NCI-H2171 (cell line): ENCODE data around the gene CELA3A.
"Not testable (repeated sequence)": the region's sequence is repeated elsewhere in the genome, so short reads cannot be mapped to it uniquely, and the experiment has no call there.

Experiments
- DNase-seq: peaks from one replicate; lab custom pipeline; 2025; lab: John Stamatoyannopoulos, UW

CELA3A gene, protein sequence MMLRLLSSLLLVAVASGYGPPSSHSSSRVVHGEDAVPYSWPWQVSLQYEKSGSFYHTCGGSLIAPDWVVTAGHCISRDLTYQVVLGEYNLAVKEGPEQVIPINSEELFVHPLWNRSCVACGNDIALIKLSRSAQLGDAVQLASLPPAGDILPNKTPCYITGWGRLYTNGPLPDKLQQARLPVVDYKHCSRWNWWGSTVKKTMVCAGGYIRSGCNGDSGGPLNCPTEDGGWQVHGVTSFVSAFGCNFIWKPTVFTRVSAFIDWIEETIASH

DNA sequence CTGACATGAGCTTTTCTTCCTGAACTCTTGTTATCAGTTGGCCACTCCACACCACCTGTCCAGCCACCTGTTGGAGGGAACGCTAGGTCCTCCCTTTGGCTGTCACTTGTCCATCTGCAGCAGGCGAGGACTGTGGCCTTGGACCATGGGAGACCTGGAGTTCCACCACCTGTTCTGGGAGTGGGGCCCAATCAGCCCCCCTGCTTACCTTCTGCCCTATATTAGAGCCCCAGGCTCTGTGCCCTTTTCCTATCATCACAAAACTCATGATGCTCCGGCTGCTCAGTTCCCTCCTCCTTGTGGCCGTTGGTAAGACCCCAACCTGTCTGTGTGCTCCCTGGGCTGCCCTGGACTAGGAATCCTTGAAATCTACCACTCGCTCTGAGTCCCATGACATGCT is at the start of gene CELA3A:
TSS of gene CELA3A (plus strand) at position 249 of the 400 bp plus-strand sequence. CDS start at position 267, 18 bp downstream.
- no peak for DNase-seq

DNA sequence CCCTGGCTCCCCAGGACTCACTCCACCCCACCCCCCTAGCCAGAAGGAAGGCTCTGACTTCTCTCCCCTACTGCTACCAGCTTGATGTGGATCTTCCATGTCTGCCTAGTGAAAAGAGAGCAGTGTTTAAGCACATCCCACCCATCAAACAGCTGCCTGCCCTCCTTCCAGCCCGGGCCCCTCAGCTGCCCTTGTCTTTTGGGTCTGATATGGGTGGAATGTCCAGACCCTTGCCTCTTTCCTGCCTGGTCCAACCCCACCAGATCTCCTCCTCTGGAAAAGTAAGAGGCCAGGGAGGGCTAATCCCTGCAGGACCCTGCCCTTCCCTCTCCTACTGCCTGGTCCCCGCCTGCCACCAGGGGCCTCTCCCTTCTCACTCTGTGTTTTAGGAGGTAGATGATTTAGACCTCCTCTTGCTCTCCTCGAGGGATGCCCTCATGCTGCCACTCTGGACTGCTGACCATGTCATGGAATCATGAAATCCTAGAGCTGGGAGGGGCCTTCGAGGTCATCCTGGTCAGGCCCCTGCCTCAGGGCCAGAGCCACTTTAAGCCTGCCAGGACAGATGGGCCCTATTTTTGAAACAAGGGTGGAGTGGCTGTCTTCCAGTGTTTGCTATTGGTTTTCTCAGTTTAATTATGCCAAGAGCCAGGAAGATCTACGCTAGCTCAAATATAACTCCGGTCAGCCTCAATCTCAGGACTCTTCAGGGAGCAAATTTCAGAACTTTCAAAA is 48.5 kb upstream of the CELA3A start:
- no peak for DNase-seq

DNA sequence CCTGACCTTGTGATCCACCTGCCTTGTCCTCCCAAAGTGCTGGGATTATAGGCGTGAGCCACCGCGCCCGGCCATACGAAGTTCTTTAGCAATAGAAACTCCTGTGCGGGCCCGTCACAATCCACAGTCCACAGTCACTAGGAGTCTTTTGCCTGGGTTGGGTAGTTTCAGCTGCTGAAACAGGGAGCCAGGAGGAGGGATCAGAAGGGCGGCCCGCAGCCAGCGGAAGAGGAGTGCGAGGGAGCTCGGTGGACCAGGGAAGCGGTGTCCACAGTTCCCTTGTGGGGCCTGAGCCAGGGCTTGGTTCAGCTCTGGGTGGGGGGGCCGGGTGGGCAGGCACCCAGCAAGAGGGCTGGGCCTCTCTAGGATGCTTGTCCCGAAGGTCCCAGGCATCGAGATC is 46.4 kb upstream of the CELA3A start:
- DNase-seq: no peak

DNA sequence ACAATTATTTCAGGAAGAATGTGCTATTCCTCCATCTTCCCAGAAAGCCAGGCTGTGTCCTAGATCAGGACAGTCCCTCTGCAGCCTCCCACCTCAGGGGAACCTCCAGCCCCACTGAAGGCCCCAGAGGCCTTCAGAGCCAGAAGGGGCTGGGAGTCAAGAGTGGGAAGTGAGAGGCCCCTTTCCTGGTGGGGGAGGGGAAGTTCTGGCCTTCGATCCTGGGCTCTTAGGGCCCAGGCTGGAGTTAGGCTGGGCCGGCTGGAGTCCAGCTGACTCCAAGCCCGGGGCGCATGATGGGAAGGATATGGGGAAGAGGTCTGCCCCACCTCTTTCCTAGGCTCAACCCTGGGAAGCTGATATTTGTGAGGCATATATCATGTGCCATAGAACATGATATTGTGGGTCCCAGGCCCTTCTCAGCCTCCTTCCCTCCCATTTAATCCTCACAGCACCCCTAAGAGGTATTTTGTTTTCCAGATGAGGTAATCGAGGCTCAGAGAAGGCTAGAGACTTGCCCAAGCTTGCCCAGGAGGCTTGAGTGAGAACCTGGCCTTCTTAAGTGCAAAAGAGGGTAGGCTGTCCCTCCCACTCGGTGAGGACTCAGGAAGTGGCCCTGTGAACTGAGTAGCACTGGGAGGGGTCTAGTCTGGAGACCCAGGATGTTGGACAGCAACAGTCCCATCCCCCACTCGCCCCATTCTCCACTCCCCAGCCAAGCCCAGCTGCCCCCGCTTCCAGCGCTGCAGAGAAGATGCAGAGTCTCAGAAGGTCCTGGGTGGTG is 45.8 kb upstream of the CELA3A start:
- DNase-seq: no peak

DNA sequence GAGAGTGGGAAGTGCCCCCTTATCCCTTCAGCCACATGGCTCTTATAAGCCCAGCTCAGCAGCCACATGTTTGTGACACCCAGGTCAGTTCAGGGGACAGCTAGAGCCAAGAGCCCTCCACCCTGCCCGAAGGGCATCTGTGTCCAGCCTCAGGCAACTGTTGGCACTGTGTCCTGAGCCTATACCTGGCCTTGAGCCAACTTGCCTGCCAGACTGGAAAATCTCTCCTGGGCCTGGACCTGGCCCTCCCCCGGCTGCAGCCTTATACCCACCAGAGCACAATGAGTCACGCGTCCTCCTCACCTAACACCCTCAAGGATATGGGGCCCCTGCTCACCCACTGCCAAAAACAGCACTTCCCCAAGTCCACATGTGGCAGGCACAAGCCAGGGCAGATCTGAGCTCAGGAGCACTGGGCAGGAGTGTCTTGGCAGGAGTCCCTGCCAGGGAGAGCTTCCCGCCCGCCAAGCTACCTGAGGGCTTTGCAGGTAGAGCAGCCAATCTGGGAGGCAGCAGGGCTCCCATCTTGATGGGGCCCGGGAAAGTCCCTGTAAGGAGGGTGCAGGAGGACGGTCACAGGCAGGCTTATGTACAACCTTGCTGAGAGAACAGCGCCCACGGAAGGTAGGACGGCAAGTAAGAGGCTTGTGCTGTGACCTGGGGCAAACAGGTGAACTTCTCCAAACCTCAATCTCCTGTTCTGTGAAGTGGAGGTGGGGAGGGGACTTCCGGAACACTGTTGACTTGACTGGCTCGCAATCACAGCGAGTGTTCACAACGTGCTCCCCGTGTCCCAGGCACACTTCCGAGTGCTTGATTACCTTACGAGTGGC is 44.5 kb upstream of the CELA3A start:
- no peak for DNase-seq

DNA sequence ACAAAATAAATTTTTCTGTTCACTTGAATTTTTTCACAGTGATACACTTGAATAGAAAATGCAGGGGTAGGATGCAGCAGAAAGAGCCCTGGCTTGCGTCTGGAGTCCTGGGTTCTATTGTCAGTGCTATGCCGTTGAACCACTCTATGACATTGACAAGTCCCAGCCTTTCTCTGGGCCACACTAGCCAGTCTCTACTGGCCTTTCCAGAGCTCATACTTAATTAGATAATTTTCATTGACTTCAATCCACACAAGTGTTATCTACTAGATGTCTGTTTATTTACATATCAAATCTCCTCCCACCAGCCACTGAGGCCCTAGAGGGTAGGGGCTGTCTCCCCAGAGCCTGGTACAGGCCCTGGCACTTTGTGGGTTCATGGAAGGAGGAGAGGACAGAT is 40.1 kb upstream of the CELA3A start:
- DNase-seq: no peak

DNA sequence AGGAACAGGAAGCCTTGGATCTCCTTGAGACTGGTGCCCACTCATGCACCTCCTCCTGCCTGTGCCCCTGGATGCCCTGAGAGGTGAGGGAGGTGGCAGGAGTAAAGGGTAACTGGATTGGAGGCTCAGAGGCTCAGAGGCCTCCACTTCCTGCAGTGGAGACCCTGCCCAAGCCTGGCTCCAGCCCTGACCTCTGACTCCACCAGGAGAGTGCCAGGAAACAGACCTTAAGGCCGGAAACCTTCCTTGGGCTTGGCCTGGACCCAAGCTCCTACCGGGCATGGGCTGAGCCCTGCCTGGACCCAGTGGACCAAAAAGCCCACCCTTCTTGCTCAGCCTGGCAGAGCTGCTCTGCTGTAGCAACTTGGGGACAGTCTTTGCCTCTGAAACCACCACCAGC is 39.7 kb upstream of the CELA3A start:
- no peak for DNase-seq

DNA sequence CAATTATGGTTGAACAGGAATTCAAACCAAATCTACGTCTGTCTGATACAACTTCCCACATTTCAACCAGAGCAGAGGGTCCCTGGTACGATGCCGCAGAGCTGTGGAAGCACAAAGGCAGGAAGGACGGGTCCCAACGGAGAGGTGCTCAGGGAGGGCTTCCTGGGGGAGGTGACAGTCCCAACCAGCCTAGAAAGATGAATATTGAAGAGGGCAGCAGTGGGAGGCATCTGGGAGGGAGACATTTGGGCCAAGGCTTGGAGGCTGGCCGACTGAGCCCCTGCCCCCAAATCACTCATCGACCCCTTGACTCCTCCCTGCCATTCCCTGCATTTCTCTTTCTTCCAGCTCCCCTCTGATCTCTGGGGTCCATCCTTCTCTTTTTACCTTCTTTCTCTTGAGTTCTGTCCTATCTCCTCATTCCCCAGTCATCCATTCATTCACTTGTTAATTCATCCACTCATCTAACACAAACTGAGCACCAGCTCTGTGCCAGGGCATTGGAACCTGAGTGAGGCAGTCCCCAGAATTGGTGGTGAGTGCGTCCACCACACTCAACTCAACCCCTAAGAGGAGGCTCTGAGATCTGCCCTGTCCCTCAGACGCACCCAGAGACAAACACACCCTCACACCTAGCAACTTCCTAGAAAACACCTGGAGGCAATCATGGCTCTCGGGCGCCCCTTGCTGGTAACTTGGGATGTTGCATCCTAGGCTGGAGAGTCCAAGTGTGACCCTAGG is 37.8 kb upstream of the CELA3A start:
- peak; percentile 17 for DNase-seq

DNA sequence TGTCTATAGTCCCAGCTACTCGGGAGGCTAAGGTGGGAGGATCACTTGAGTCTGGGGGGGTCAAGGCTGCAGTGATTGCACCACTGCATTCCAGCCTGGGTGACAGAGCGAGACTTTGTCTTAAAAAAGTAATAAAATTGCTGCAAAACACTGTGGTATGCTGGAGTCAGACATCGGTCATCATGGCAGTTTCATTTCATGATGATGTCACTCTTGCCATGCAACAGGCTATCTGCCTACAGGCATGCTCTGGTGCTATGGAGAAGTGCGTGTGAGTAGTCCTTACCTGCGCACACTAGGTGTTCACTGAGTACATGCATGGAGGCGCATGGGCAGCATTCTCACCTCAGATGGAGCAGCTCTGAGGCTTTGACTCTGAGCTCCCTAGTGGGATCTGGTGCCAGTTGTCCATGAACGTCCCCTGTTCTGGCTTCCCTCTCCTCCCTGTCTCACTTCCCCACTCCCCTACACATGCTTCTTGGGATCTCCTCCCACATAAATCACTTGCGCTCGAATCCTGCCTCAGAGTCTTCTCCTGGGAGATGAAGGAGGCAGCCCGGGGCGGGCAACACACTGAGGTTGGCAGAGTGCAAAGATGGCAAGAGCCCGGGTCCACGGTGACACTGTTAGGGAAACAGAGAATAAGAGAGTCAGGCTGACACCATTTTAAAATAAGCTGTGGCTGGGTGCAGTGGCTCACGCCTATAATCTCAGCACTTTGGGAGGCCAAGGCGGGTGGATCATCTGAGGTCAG is 35.0 kb upstream of the CELA3A start:
- no peak for DNase-seq

DNA sequence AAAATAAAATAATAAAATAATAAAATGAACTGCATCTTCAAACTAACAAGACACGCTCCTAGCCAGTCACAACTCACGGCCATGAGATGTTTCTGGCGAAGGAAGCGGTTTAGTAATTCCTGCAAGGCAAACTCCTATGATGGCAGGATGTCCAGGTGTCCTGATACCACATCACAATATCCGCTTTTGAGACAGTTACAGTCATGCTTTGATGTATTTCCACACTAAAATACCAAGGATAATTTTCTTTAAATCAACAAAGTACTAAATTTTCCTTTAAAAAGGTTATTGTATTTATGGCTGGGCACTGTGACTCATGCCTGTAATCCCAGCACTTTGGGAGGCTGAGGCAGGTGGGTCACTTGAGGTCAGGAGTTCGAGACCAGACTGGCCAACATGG is 34.2 kb upstream of the CELA3A start:
- not testable (repeated sequence) for DNase-seq

DNA sequence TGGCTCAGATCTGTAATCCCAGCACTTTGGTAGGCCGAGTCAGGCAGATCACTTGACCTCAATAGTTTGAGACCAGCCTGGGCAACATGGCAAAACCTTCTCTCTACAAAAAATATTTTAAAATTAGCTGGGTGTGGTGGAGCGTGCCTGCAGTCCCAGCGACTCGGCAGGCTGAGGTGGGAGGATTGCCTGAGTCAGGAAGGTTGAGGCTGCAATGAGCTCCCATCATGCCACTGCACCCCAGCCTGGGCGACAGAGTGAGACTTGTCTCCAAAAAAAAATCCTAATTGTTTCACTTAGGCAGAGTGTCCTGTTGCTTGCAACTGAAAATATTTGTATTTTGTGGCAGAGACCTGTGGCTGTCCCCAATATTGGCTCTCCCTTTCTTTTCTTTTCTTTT is 32.4 kb upstream of the CELA3A start:
- not testable (repeated sequence) for DNase-seq

DNA sequence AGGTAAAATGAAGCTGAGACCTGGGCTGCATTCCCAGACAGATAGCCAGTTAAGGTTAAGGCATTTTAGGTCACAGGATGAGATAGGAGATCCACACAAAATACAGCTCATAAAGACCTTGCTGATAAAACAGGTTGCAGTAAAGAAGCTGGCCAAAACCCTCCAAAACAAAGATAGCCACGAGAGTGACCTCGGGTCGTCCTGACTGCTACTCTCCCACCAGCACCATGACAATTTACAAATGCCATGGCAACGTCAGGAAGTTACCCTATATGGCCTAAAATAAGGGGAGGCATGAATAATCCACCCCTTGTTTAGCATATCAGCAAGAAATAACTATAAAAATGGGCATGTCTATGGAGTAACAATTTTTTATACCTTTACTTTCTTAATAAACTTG is 30.9 kb upstream of the CELA3A start:
- not testable (repeated sequence) for DNase-seq

DNA sequence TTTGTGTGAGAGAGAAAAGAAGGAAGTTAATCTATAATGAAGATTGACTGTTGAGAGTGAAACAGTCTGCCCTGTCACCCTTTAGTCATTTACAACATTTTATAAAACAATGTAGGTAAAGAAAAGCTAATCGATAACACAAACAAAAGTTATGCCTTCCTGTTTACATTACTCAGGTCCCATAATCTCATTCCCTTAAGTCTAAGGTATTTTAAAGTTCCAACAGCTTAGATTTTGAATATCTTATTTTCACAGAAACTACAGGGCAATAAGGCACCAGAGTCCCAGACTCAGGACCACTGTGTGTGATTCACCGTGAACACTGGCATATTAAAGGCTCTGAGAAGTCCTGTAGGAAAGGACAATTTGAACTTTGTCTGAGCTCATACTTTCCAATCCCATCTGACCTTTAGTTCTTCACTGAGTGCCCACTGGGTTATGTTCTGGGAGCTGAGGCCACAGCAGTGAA is 28.4 kb upstream of the CELA3A start:
- DNase-seq: not testable (repeated sequence)

DNA sequence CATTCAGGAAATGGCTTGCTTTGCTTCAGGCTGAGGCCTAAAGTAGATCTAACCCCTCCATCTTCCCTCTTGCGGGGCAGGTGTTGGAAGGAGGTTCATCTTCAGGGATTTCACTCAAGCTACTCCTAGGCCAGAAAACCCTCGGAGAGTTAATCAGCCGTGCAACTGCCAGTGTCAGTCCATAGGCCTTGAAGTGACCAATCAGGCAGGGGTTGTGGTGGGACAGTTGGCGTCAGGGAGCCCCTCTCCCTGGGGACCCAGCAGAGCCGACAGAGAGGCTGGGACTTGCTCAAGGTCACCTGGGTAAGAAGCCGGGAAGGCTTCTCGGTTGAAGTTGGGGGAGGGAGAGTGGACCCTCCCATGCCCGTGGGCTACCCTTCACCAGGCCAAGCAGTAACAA is 27.5 kb upstream of the CELA3A start:
- not testable (repeated sequence) for DNase-seq

DNA sequence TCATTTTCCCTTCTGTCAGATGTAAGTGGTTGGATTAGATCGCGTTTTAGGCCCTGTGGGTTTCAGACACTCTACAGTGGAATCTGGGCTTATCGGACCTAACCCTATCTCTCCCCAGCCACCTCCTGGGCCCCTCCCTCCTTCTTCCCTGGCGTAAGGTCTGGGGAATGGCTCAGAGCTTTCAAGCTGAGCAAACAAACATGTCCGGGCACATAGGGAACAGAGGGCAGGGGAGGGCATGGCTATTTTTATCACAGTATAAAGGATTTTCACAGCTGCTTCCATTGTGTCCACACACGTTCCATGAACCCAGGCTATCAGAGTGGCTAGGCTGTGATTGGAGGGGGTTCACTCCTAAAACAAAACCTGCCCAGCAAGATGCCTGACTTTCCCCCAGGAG is 26.8 kb upstream of the CELA3A start:
- peak; percentile 51 for DNase-seq

DNA sequence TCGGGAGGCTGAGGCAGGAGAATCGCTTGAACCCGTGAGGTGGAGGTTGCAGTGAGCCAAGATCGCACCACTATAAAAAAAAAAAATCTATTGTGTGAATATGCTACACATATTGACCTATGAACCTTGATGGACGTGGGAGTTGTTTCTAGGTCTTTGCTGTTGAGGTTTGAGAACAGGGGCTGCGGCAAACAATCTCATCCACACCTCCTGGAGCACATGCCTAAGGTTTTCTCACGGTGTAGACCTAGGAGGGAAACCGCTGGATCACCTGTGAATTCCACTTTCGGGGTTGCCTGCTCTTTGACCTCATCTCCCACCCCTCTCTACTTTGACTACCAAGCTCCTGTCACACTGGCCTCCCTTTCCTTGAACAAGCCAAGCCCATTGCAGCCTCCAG is 26.2 kb upstream of the CELA3A start:
- DNase-seq: not testable (repeated sequence)

DNA sequence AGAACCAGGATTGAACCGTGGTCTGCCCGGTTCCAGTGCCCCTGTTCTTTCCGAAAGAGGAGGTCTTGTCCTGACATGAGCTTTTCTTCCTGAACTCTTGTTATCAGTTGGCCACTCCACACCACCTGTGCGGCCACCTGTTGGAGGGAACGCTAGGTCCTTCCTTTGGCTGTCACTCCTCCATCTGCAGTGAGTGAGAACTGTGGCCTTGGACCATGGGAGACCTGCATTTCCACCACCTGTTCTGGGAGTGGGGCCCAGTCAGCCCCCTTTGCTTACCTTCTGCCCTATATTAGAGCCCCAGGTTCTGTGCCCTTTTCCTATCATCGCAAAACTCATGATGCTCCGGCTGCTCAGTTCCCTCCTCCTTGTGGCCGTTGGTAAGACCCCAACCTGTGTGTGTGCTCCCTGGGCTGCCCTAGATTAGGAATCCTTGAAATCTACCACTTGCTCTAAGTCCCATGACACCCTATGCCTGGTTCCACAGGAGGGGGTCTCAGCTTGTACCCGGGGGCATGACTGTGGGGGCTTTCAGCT is 24.7 kb upstream of the CELA3A start, which contains the start of gene CELA3B:
TSS of gene CELA3B (plus strand) at position 320 of the 537 bp plus-strand sequence. CDS start at position 338, 18 bp downstream.
- DNase-seq: not testable (repeated sequence)

DNA sequence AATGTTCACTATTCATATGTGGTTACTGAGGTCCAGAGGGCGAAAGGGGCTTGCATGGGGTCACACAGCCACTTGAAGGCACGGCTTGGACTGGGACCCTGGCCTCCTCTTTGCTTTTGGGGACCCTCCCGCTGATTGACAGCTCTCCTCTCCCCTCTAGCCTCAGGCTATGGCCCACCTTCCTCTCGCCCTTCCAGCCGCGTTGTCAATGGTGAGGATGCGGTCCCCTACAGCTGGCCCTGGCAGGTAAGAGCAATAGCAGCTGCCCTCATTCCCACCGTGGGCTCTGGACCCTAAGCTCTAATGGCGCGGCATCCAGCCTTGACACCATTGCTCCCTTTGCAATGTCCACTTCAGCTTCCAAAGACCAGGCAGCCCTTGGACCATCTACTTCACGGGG is 23.2 kb upstream of the CELA3A start:
- DNase-seq: not testable (repeated sequence)

DNA sequence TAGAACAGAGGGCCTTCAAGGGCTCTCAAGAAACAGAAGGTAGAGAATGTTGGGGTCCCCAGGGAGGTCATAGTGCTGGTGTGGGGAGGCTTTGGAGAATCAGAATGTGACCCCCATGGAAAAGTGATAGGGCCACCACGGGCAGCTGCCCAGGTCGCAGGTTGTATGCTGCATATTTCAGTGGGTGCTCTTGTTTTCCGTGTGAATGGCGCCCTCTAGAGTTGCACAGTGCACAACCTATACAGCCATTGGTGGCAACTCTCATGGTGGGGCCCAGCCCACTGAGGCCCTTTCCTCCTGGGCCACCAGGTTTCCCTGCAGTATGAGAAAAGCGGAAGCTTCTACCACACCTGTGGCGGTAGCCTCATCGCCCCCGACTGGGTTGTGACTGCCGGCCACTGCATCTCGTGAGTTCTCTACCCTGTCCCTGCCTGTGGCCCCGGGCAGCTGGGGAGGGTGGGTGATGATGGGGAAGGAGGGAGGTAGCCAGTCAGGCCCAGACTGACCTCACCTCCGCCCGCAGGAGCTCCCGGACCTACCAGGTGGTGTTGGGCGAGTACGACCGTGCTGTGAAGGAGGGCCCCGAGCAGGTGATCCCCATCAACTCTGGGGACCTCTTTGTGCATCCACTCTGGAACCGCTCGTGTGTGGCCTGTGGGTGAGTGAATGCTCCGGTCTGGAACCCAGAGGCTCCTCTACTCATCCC is 20.8 kb upstream of the CELA3A start:
- not testable (repeated sequence) for DNase-seq
